Endometrium (tissue), 2 donors: ENCODE data around the gene TSHZ2.
"Not testable (repeated sequence)": the region's sequence is repeated elsewhere in the genome, so short reads cannot be mapped to it uniquely, and the experiment has no call there.

Source experiments
- FAIRE-seq: peaks from 2 replicates; lab custom pipeline; 2012; peaks lifted over from hg19 to GRCh38; lab: Jason Lieb, UNC
- donor health status: control.
- donor health status: control.

TSHZ2 gene

GRCh38 chr20:53468587-53468986, 496.4 kb downstream of the TSHZ2 start:
- FAIRE-seq = no peak

- not testable (repeated sequence) for FAIRE-seq
Observed at GRCh38 chr20:53472859-53473258, 500.7 kb downstream of the TSHZ2 start.

- no peak for FAIRE-seq
Observed at GRCh38 chr20:53480913-53481312, 508.8 kb downstream of the TSHZ2 start.

DNA sequence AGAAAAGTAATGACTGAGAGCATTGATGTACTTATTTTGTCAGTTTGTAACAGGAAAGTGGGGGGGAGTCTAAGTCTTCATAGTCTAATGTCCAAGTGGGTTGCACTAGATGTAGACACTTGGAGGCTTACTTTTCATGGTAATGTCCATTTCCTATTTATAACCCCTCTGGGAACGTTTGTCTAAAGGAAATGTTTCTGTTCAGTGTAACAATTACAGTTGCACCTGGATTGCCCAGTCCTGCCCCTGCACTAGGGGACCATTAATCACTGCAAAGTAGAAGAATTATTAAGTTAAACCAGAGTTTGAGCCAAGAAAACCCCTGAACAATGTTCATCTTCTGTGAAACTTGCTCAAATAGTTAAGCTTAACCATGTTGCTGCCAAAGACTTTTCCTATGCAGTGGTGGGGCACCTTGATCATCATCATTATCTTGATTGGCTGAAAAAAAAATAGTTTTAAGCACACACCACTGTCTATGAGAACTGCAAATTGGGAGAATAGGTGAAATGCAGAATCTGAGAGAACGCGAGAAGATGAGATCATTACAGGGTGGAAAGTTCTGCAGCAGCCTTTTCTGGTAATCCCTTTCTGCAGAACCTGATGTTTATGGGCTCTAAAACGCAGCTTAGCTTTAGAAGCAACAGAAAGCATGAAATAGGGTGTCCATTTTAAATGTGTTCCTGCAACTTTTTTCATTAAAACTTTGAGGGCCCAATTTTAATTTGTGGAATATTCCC, 515.5 kb downstream of the TSHZ2 start:
- no peak for FAIRE-seq

DNA sequence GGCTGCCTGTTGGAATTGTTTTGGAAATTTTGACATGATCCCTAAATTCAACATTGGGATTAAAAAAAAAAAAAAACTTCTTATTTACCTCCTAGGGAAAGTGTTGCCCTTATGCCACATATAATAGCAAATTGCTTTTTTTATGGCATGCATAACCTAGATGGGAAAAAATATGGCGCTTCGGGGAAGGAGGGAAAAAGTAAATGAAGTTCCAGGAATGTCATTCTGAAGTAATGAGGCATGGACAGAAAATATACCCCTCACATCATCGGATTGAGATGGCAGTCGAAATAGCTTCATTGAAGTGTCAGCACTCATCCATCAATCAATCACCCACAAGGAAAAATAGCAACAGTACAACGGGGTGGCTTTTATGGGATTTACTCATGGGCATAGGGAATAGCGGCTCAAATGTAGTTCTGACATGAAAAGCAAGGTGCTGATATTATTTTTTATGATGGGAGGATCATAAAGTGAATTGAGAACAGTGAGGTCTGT, 516.7 kb downstream of the TSHZ2 start:
- no peak for FAIRE-seq

- no peak for FAIRE-seq
Observed at GRCh38 chr20:53489528-53489927, 517.4 kb downstream of the TSHZ2 start.

DNA sequence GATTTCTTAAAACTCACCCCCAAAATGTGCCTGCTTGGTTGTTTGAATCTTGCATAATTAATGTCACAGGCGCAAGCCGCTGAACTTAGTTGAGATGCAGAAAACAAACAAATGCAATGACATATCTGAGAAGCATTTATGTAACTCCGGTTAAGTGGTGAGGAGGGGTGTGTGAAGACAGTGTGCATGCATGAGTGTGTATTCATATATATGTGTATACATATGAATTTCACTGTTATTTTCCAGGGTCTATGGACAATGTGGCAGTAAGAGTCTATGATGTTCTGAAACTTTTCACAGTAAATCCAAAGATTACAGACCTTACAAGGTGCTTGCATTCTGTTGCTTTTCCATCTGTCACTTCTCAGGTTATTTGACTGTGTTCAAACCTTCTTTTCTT, 518.5 kb downstream of the TSHZ2 start:
- no peak for FAIRE-seq

DNA sequence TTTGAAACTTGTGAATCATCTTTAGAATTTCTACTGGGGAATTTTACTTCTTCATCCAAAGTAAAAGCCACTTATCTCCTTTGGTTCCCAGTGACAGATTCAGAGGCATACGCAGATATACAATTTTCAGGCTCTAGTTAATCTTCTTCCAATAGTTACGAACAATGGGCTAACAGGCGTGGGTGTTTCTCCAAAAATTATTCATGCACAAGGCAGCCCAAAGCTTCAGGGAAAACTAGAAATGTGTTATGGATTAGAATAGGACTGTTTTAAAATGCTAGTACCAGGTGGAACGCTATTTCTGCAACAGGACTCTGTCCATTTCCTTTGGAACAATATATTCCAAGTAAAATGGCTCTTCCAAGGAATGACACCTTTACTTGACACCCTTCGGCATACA, 519.3 kb downstream of the TSHZ2 start:
- FAIRE-seq = no peak

DNA sequence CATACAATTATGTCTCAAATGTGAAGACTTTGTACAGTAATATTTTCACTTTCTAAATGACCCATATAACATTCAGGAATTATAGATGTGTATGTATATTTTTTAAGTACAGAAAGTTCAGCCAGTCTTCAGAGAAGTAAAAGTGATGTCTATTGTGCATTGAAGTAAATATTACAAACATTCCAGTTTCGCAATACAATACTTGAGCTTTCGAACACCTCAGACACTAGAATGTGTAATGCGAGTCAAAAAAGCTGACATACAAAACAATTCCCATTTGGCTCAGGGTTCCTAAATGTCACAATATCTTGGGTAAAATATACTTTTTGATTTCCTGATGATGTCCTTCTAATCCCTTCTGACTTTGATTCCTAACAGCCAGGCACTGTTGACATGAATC, 520.1 kb downstream of the TSHZ2 start:
- FAIRE-seq = no peak

DNA sequence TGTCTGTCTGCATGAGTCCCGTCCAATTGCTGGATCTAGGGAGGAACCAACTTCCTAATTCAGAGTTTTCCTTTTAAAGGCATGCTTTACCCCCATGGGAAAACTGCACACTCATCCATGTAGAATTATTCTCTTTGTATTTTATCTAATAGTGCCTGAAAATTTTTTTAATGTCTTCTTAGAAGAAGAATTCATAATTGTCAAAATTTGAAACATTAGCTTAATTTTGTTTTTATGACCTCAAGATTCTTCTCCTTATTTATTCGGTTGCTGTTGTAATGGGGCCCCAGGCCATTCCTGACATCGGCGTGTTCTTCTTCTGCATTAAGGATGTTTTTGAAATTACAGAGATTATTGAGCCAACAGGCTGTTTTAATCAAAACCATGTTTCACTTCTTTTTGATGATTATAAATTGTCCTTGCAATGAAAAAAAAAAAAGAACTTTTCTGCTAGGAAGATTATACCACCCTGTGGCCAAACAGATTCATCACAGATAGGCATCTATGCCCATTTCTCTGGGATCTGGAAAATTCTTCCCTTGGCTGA, 521.2 kb downstream of the TSHZ2 start:
- peak; percentile 97 for FAIRE-seq

GRCh38 chr20:53494753-53495152, 522.6 kb downstream of the TSHZ2 start:
- no peak for FAIRE-seq

GRCh38 chr20:53495398-53496092, 523.4 kb downstream of the TSHZ2 start:
- no peak for FAIRE-seq

GRCh38 chr20:53497246-53497645, 525.1 kb downstream of the TSHZ2 start:
- no peak for FAIRE-seq

- FAIRE-seq = no peak
Observed at GRCh38 chr20:53498341-53498740, 526.2 kb downstream of the TSHZ2 start.

- peak; percentile 23 for FAIRE-seq
Observed at GRCh38 chr20:53500651-53501050, 528.5 kb downstream of the TSHZ2 start.

GRCh38 chr20:53502820-53503219, 530.7 kb downstream of the TSHZ2 start:
- FAIRE-seq = no peak

DNA sequence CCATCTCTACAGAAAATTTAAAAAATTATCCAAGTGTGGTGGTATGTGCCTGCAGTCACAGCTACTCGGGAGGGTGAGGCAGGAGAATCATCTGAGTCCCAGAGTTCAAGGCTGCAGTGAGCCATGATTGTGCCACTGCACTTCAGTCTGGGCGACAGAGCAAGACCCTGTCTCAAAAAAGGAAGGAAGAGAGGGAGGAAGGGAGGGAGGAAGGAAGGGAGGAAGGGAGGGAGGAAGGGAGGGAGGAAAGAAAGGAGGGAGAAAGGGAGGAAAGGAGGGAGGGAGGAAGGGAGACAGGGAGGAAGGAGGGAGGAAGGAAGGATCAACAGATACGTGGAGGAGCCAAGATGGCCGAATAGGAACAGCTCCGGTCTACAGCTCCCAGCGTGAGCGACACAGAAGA, 531.4 kb downstream of the TSHZ2 start:
- FAIRE-seq = no peak

DNA sequence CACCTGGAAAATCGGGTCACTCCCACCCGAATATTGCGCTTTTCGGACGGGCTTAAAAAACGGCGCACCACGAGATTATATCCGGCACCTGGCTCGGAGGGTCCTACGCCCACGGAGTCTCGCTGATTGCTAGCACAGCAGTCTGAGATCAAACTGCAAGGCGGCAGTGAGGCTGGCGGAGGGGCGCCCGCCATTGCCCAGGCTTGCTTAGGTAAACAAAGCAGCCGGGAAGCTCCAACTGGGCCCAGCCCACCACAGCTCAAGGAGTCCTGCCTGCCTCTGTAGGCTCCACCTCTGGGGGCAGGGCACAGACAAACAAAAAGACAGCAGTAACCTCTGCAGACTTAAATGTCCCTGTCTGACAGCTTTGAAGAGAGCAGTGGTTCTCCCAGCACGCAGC, 531.9 kb downstream of the TSHZ2 start:
- not testable (repeated sequence) for FAIRE-seq

DNA sequence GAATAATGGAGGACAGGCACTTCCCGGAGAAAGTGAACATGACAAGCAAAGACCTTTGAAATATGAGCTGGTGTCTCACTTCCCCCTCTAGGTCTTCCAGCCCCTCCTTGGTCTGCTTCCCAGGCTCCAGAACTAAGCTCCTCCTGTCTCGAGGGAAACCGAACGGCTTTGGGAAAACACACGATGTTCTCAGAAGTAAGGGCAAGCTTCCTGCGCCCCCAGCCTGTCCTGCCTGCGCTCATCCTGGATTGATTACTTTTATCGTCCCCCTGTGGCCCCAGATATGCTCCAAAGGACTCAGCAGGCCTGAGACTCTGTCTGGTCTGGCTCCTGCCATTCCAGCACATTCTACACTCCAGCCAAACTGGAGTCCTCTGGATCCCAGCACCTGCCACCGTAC, 538.1 kb downstream of the TSHZ2 start:
- FAIRE-seq = no peak

GRCh38 chr20:53510704-53511103, 538.5 kb downstream of the TSHZ2 start:
- FAIRE-seq = no peak

DNA sequence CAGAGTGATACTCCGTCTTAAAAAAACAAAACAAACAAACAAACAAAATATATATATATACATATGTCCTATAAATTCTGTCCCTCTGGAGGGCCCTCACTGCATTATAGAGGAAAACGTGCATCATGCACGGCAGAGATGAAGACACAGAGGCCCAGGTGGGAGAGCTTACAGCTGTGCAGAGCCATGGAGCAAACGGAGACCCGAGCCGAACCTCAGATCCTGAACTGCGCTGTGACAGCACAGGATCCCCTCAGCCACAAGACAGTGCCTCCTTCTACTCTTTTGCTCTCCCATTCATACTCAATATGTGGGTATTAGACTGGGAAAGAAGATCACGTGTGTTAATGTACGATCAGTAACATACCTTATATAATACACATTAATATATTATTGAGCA, 539.9 kb downstream of the TSHZ2 start:
- no peak for FAIRE-seq

GRCh38 chr20:53513168-53513488, 541.0 kb downstream of the TSHZ2 start:
- FAIRE-seq = no peak

DNA sequence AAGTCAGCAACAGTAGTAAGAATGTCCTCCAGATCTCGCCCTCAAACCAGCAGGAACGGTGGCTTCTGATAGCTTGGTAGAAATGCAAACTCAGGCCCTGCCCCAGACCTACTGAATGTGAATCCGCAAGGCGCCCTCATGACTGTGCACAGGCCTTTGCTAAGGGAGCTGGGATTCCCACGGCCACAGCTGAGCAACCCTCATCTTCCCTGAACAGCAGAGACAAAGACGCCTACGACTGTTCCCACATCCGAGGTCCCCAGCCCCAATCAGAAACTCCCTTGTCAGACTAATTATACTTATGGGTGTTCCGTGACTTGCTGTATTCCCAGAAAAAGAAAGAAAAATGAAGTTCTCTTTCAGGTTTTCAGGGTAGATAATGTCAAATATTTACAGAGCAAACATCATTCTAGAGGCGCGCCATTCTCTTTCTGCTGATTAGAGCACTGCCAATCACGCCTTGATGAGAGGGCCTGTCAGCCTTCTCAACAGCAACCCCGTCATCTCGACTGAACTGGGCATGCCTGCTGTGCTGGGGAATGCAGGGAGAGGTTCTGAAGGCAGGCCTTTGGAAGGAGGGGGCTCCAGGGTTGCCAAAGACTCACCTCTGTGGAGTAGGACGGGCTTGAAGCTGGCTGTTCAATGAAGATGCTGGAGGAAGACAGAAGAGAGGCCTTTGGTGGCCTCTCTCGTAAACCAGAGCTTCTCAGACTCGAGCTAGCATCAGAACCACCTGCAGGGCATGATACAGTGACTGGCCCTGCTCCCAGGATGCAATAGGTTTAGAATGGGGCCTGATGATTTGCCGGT, 541.5 kb downstream of the TSHZ2 start:
- no peak for FAIRE-seq
